Testis (tissue), 2 donors: Measurements from ENCODE around the gene BCKDK.

Experiments used
- CTCF ChIP-seq, 3 experiments: fragments of 450-650 bp in 2 of 3; fragments of 200-600 bp in 1 of 3; sonication (generic) in 1 of 3; IDR thresholded peaks; one replicate each; pipeline ENCODE4 v1.5.1; 2016 to 2019; ENCODE audit warnings: antibody characterized with exemption in 3 of 3, mild to moderate bottlenecking in 2 of 3, moderate library complexity in 1 of 3
- POLR2A ChIP-seq: fragments of 450-650 bp; IDR thresholded peaks from one replicate; pipeline ENCODE4 v1.6.1; 2017; ENCODE audit warnings: antibody characterized with exemption, mild to moderate bottlenecking, moderate library complexity

GRCh38 chr16:31127182-31127581, 19.0 kb downstream of the BCKDK start:
- TF ChIP-seq CTCF (IDR thresholded peaks at IDR 0.05) (no peak), POLR2A (no peak)
